H1 (cell line): ENCODE data around the gene CD96. TPM values are rescaled to one million over a fixed set of nuclear protein-coding genes. Genes with fewer than 3 reads are reported as not detected.

ENCODE experiments used
- FOSL1 ChIP-seq: IDR thresholded peaks from 2 replicates; pipeline ENCODE4 v1.6.1; 2011; ENCODE audit warnings: mild to moderate bottlenecking, low read depth, low read length, moderate library complexity; ENCODE audit not compliant: insufficient read depth
- POU5F1 ChIP-seq: IDR thresholded peaks from 2 replicates; pipeline ENCODE4 v1.6.1; 2011; ENCODE audit warnings: low read depth, mild to moderate bottlenecking, low read length, moderate library complexity
- RFX5 ChIP-seq: IDR thresholded peaks from 2 replicates; pipeline ENCODE4 v1.6.1; 2011; ENCODE audit warnings: low read depth, low read length, improper control_type of control experiment, borderline replicate concordance
- RNF2 ChIP-seq: fragments of 200-900, 300-1000 bp; sonication (generic); IDR thresholded peaks from 2 replicates; pipeline ENCODE4 v1.7.1; 2016; ENCODE audit warnings: borderline replicate concordance, low read depth, mild to moderate bottlenecking, antibody characterized with exemption, low read length; ENCODE audit not compliant: poor library complexity, severe bottlenecking; ENCODE audit errors: missing control alignments
- polyA plus RNA-seq, 7 experiments: library from polyadenylated mRNA; depleted of rRNA in 3 of 7; stranded (reverse) in 5 of 7; unstranded in 2 of 7; fragments of >200 nt in 5 of 7; fragments of 200-250 nt in 2 of 7; gene quantifications; 1 replicate in 5 of 7; 2 replicates in 1 of 7; 4 replicates in 1 of 7; pipeline versions ENCODE4 v1.2.1 to v1.2.3, GENCODE V29; 2011 to 2013; ENCODE audit warnings: missing spikeins in 2 of 7, mixed read lengths in 2 of 7
- total RNA-seq: library from RNA; stranded (reverse); fragmentation: NEBNext Ultra II Directional; extraction: Animal tissue kit (Norgen Biotek cat#: 25700); gene quantifications from 2 replicates; pipeline ENCODE4 v1.2.1, GENCODE V29; 2021
- TF ChIP-seq, protein P1 (sequence below): IDR thresholded peaks from 2 replicates; pipeline ENCODE4 v1.6.1; 2011; ENCODE audit warnings: low read depth, mild to moderate bottlenecking, low read length; ENCODE audit not compliant: insufficient read depth

CD96 gene
- total and polyA plus RNA-seq, 2 of the 8 experiments (the other 6 are each of a cell fraction or from before 2014, with no cell fraction given), result not detected

- TF ChIP-seq POU5F1 (no peak), RNF2 (no peak), RFX5 (no peak), FOSL1 (no peak)
- TF ChIP-seq, protein P1, sequence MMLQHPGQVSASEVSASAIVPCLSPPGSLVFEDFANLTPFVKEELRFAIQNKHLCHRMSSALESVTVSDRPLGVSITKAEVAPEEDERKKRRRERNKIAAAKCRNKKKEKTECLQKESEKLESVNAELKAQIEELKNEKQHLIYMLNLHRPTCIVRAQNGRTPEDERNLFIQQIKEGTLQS, result no peak
Observed at GRCh38 chr3:111692593-111693552, 150.9 kb downstream of the CD96 start (continued).
